K562 (cell line): ENCODE data around the gene FBXW2. TPM values are rescaled to one million over a fixed set of nuclear protein-coding genes. Genes with fewer than 3 reads are reported as not detected.

Experiments used
- HOXB6 ChIP-seq: fragments of 250-450 bp; sonication (Bioruptor Pico); IDR thresholded peaks from 2 replicates; pipeline ENCODE4 v1.5.1; 2022; ENCODE audit warnings: mild to moderate bottlenecking, borderline replicate concordance
- IRF1 ChIP-seq: sonication (generic); formaldehyde crosslinking; IDR thresholded peaks from 2 replicates; pipeline ENCODE4 v1.8.0; 2022; ENCODE audit warnings: missing genetic modification reagents, mild to moderate bottlenecking, borderline replicate concordance
- MTA1 ChIP-seq: fragments of 450-650 bp; IDR thresholded peaks from 2 replicates; pipeline ENCODE4 v1.6.1; 2017; ENCODE audit warnings: borderline replicate concordance
- RBM39 ChIP-seq: fragments of 200-400 bp; formaldehyde crosslinking; optimal IDR thresholded peaks from 2 replicates; pipeline ENCODE3; 2018; ENCODE audit warnings: low read depth, low read length
- ZNF318 ChIP-seq, 2 experiments: fragments of 450-650 bp; IDR thresholded peaks; 2 replicates each; pipeline ENCODE4 v1.6.1; 2016; ENCODE audit warnings: mild to moderate bottlenecking in 2 of 2, borderline replicate concordance in 1 of 2, low read depth in 1 of 2, moderate library complexity in 1 of 2
- polyA plus RNA-seq, 8 experiments: library from polyadenylated mRNA; depleted of rRNA in 4 of 8; stranded (reverse) in 5 of 8; unstranded in 3 of 8; fragments of >200 nt; fragmentation: Nextera tagmentation in 2 of 8; fragmentation: Illumina TruSeq in 1 of 8; extraction: Ambion mirVana in 2 of 8; extraction: Trizol in 1 of 8; gene quantifications; 2 replicates each; pipeline versions ENCODE4 v1.2.1 to v1.2.3, GENCODE V29; 2011 to 2014; ENCODE audit warnings: inconsistent platforms in 1 of 8, missing spikeins in 1 of 8
- total RNA-seq, 7 experiments: library from RNA; depleted of rRNA in 6 of 7; stranded (reverse); fragments of >200 nt in 6 of 7; fragmentation: Illumina TruSeq in 2 of 7; extraction: Trizol in 2 of 7; gene quantifications; 2 replicates each; pipeline versions ENCODE4 v1.2.1 to v1.2.3, GENCODE V29; 2011 to 2021; ENCODE audit warnings: low replicate concordance in 1 of 7
- TF ChIP-seq, protein P1 (sequence below): sonication (generic); formaldehyde crosslinking; IDR thresholded peaks from 2 replicates; pipeline ENCODE4 v1.8.0; 2022; ENCODE audit warnings: mild to moderate bottlenecking, missing genetic modification reagents

The FBXW2 gene
- total and polyA plus RNA-seq, 9 of the 15 experiments (the other 6 are each of a cell fraction or from before 2014, with no cell fraction given), result 2.5 to 57.8 (median 28.1) TPM

- TF ChIP-seq ZNF318 (IDR thresholded peaks at IDR 0.05; ENCODE audit: borderline replicate concordance in 1 of 2, low read depth in 1 of 2) (no peak), MTA1 (no peak), IRF1 (CRISPR knock-in tag) (no peak), HOXB6 (CRISPR knock-in tag) (no peak), RBM39 (no peak)
- TF ChIP-seq, protein P1, sequence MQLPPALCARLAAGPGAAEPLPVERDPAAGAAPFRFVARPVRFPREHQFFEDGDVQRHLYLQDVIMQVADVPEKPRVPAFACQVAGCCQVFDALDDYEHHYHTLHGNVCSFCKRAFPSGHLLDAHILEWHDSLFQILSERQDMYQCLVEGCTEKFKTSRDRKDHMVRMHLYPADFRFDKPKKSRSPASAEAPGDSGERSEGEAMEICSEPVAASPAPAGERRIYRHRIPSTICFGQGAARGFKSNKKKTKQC (CRISPR knock-in tag), result no peak
These were observed 69.7 kb downstream of the FBXW2 start (continued) for GRCh38 chr9:120723565-120723964.
